Coronary artery (tissue), 2 donors: Measurements from ENCODE around the gene CDHR3.
"Not testable (repeated sequence)": the region's sequence is repeated elsewhere in the genome, so short reads cannot be mapped to it uniquely, and the experiment has no call there.

ENCODE experiments used
- DNase-seq: peaks from one replicate; pipeline ENCODE4 v3.0.0-alpha.2; 2017; ENCODE audit warnings: low spot score
- H3K27ac ChIP-seq, 2 donors: fragments of 200-600 bp; sonication (generic); one replicate each; pipeline ENCODE4 v1.5.1; 2016 to 2019
- H3K4me3 ChIP-seq: fragments of 200-600 bp; sonication (generic); 2 replicates; pipeline ENCODE4 v1.5.1; 2016; ENCODE audit warnings: mild to moderate bottlenecking, moderate library complexity
- CTCF ChIP-seq: fragments of 200-600 bp; sonication (generic); IDR thresholded peaks from one replicate; pipeline ENCODE4 v1.5.1; 2019; ENCODE audit warnings: antibody characterized with exemption

CDHR3 gene

GRCh38 chr7:105992905-105993304, 29.8 kb downstream of the CDHR3 start:
- TF ChIP-seq CTCF: no peak
- H3K4me3 ChIP-seq: no peak overlapping the region
- no peak for DNase-seq
- no peak overlapping the region for H3K27ac ChIP-seq

DNA sequence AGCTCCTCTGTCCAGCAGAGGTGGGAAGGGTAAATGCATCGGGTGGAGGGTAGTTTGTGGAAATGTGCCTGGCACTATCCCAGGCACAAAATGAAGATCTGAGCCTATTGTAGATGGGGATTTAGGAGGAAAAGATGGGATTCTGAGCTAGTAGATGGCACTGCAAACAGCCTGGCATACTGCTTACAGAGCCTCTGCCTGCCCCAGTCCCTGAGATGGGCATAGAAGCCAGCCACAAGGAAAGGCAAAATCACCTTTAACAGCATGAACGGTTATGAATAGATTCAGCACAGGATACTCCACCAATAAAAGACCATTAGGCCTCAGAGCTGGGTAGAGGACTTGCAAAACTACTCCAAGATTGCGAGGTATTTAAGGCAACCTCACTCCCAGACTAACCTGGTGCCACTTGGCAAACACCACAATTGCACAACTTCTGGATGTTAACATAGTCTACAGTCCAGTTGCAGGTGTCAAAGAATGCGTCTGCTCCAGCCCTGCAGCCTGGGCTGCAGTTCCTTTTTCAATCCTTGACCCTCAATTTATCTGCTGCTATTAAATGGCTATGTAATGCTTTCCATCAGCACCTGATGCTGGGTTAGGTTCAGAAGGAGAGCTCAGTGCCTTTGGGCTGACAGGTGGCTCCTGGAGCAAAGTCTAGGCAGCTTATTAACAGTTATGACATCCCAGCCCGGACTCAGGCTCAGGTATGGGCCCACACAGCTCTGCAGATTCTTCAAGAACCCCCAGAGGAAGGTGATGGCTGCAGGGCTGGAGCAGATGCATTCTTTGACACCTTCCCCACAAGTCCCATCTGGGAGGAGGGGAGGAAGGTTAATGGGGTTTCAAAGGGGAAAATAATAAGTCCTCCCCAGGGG, 34.0 kb downstream of the CDHR3 start:
- no peak for TF ChIP-seq CTCF

GRCh38 chr7:105999256-105999655, 36.2 kb downstream of the CDHR3 start:
- no peak for DNase-seq
- H3K27ac ChIP-seq: no peak overlapping the region
- no peak for TF ChIP-seq CTCF
- no peak overlapping the region for H3K4me3 ChIP-seq

More for the DNA sequence above, 34.0 kb downstream of the CDHR3 start:
- Histone ChIP-seq H3K4me3 (no peak overlapping the region), H3K27ac (no peak overlapping the region)
- DNase-seq: no peak

GRCh38 chr7:106001196-106001595, 38.1 kb downstream of the CDHR3 start:
- TF ChIP-seq CTCF: no peak
- Histone ChIP-seq H3K4me3 (no peak overlapping the region), H3K27ac (no peak overlapping the region)
- no peak for DNase-seq

- no peak overlapping the region for H3K27ac ChIP-seq
- TF ChIP-seq CTCF: no peak
- no peak overlapping the region for H3K4me3 ChIP-seq
- DNase-seq: no peak
These were observed 38.8 kb downstream of the CDHR3 start for GRCh38 chr7:106001886-106002285.

GRCh38 chr7:106003525-106004064, 40.5 kb downstream of the CDHR3 start:
- DNase-seq: no peak
- Histone ChIP-seq H3K4me3 (no peak overlapping the region), H3K27ac (no peak overlapping the region)
- TF ChIP-seq CTCF: no peak

DNA sequence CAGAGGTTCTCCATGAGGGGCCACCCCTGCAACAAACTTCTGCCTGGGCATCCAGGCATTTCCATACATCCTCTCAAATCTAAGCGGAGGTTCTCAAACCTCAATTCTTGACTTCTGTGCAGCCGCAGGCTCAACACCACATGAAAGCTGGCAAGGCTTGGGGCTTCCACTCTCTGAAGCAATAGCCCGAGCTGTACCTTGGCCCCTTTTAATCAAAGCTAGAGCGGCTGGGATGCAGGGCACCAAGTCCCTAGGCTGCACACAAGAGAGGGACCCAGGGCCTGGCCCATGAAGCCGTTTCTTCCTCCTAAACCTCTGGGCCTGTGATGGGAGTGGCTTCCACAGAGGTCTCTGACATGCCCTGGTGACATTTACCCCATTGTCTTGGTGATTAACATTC, 43.8 kb downstream of the CDHR3 start:
- Histone ChIP-seq H3K4me3 (no peak overlapping the region), H3K27ac (no peak overlapping the region)
- DNase-seq: no peak
- no peak for TF ChIP-seq CTCF

DNA sequence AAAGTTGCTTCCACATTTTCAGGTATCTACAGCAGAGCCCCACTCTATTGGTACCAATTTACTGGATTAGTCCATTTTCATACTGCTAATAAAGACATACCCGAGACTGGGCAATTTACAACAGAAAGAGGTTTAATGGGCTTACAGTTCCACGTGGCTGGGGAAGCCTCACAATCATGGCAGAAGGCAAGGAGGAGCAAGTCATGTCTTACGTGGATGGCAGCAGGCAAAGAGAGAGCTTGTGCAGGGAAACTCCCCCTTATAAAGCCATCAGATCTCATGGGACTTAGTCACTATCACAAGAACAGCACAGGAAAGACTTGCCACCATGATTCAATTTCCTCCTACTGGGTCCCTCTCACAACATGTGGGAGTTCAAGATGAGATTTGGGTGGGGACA, 44.7 kb downstream of the CDHR3 start:
- H3K27ac ChIP-seq, H3K4me3 ChIP-seq, DNase-seq: not testable (repeated sequence)
